Fibroblast of the aortic adventitia (primary cell): ENCODE data around the gene OTULIN. TPM values are rescaled to one million over a fixed set of nuclear protein-coding genes. Genes with fewer than 3 reads are reported as not detected.
A peak's percentile ranks its signal among the peaks of the same experiment; 100 is the strongest.

Source experiments
- DNase-seq: peaks from one replicate; pipeline ENCODE4 v3.0.0-alpha.2; 2010; ENCODE audit warnings: low read depth
- H3K4me3 ChIP-seq: 2 replicates; pipeline ENCODE4 v1.5.1; 2011; ENCODE audit warnings: low read depth, mild to moderate bottlenecking, control low read depth, low read length, moderate library complexity
- CTCF ChIP-seq: IDR thresholded peaks from 2 replicates; pipeline ENCODE4 v1.5.1; 2011; ENCODE audit warnings: mild to moderate bottlenecking, low read length, control low read depth, inconsistent platforms; ENCODE audit not compliant: insufficient read depth
- total RNA-seq: library from RNA; depleted of rRNA; stranded (reverse); fragments of >200 nt; gene quantifications from 2 replicates; pipeline ENCODE4 v1.2.3, GENCODE V29; 2012; ENCODE audit warnings: low replicate concordance

OTULIN gene
- total RNA-seq, 1 donor, result 26.2 TPM

GRCh38 chr5:14714706-14715105 is 50.2 kb downstream of the OTULIN start:
- no peak for TF ChIP-seq CTCF
- no peak for DNase-seq
- H3K4me3 ChIP-seq, result no peak overlapping the region

GRCh38 chr5:14715481-14715880 is 51.0 kb downstream of the OTULIN start:
- no peak overlapping the region for H3K4me3 ChIP-seq
- TF ChIP-seq CTCF, result no peak
- DNase-seq, result no peak

GRCh38 chr5:14716755-14717752 is 52.5 kb downstream of the OTULIN start:
- no peak for DNase-seq
- H3K4me3 ChIP-seq, result no peak overlapping the region
- no peak for TF ChIP-seq CTCF

- no peak for TF ChIP-seq CTCF
- no peak for DNase-seq
- no peak overlapping the region for H3K4me3 ChIP-seq
Observed at GRCh38 chr5:14718778-14719177, 54.3 kb downstream of the OTULIN start.

GRCh38 chr5:14720236-14720923 is 55.9 kb downstream of the OTULIN start:
- no peak overlapping the region for H3K4me3 ChIP-seq
- no peak for TF ChIP-seq CTCF
- DNase-seq, result peak; percentile 66

GRCh38 chr5:14721990-14722656 is 57.6 kb downstream of the OTULIN start:
- no peak for TF ChIP-seq CTCF
- DNase-seq, result no peak

More at GRCh38 chr5:14721990-14722656, 57.6 kb downstream of the OTULIN start:
- no peak overlapping the region for H3K4me3 ChIP-seq
